Ovary (tissue), 3 donors: ENCODE data around the gene LARP4B.

Source experiments
- CTCF ChIP-seq, 3 donors: fragments of 450-650 bp in 2 of 3; fragments of 200-600 bp in 1 of 3; IDR thresholded peaks; one replicate each; pipeline versions ENCODE4 v1.5.1 to v1.8.0; 2016 to 2022; ENCODE audit warnings: antibody characterized with exemption in 3 of 3, mild to moderate bottlenecking in 1 of 3
- POLR2A ChIP-seq: fragments of 450-650 bp; IDR thresholded peaks from one replicate; pipeline ENCODE4 v1.6.1; 2017; ENCODE audit warnings: antibody characterized with exemption, mild to moderate bottlenecking, moderate library complexity
- donor health status: DM: no; HTN: no; CAD: no.

DNA sequence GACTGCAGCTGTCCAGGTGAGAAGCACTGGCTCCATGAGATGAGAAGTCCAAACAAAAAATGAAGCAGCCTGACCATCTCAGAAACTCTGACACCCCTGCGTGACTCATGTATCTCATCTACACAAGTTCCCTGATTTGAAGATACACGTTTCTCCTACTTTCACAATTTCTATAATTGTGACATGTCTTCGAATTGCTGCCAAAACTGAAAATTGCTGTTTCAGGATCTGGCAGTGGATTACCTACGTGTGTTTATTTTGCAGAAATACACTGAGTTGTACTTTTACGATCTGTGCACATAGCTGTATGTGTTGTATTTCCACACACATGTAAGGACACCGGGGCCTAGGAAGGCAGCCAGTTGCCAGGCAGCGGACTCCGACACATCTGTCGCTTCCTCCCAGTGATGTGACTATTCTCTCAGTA lies 53.2 kb downstream of the LARP4B start:
- TF ChIP-seq POLR2A (no peak), CTCF (IDR thresholded peaks at IDR 0.05) (no peak)
